H54 (cell line): ENCODE results near the gene NPHP1.
"Not testable (repeated sequence)": the region's sequence is repeated elsewhere in the genome, so short reads cannot be mapped to it uniquely, and the experiment has no call there.

Experiments used
- DNase-seq: peaks from one replicate; pipeline ENCODE4 v3.0.0; 2011; ENCODE audit warnings: low spot score, mixed read lengths; ENCODE audit not compliant: insufficient read length
- FAIRE-seq: peaks from 3 replicates; lab custom pipeline; 2011; peaks lifted over from hg19 to GRCh38; lab: Jason Lieb, UNC
- POLR2A ChIP-seq: IDR thresholded peaks from 2 replicates; pipeline ENCODE4 v1.6.1; 2011; ENCODE audit warnings: low read depth, mild to moderate bottlenecking, low read length

Gene NPHP1

GRCh38 chr2:110167326-110168000 lies 37.4 kb downstream of the NPHP1 start:
- DNase-seq (no peak), FAIRE-seq (no peak)
- TF ChIP-seq POLR2A, result no peak

- TF ChIP-seq POLR2A, result no peak
- FAIRE-seq (no peak), DNase-seq (no peak)
Measured at GRCh38 chr2:110166266-110166665, 38.5 kb downstream of the NPHP1 start.

GRCh38 chr2:110157153-110157793 lies 47.5 kb downstream of the NPHP1 start:
- no peak for TF ChIP-seq POLR2A
- FAIRE-seq, result peak; percentile 92
- DNase-seq, result peak; percentile 14

- DNase-seq, FAIRE-seq: not testable (repeated sequence)
Measured at GRCh38 chr2:110154828-110155227, 50.0 kb downstream of the NPHP1 start.

- FAIRE-seq, DNase-seq: not testable (repeated sequence)
Measured at GRCh38 chr2:110154188-110154587, 50.6 kb downstream of the NPHP1 start.

GRCh38 chr2:110153416-110153815 lies 51.4 kb downstream of the NPHP1 start:
- TF ChIP-seq POLR2A, result no peak
- DNase-seq (no peak), FAIRE-seq (no peak)

- DNase-seq (no peak), FAIRE-seq (no peak)
- TF ChIP-seq POLR2A, result no peak
Measured at GRCh38 chr2:110152943-110153342, 51.9 kb downstream of the NPHP1 start.

- FAIRE-seq (peak; percentile 86), DNase-seq (peak; percentile 9)
- no peak for TF ChIP-seq POLR2A
Measured at GRCh38 chr2:110149330-110150220, 55.2 kb downstream of the NPHP1 start.

GRCh38 chr2:110146945-110147332 lies 57.9 kb downstream of the NPHP1 start:
- no peak for DNase-seq
- no peak for FAIRE-seq
- TF ChIP-seq POLR2A, result no peak

GRCh38 chr2:110146183-110146944 lies 58.4 kb downstream of the NPHP1 start:
- FAIRE-seq, result no peak
- DNase-seq, result no peak
- no peak for TF ChIP-seq POLR2A

- TF ChIP-seq POLR2A, result no peak
- no peak for DNase-seq
- no peak for FAIRE-seq
Measured at GRCh38 chr2:110143982-110144381, 60.8 kb downstream of the NPHP1 start.

GRCh38 chr2:110140401-110140800 lies 64.4 kb downstream of the NPHP1 start:
- TF ChIP-seq POLR2A, result no peak
- DNase-seq (no peak), FAIRE-seq (no peak)

- no peak for DNase-seq
- TF ChIP-seq POLR2A, result no peak
- no peak for FAIRE-seq
Measured at GRCh38 chr2:110134025-110134424, 70.8 kb downstream of the NPHP1 start.

GRCh38 chr2:110131166-110131565 lies 73.6 kb downstream of the NPHP1 start:
- no peak for TF ChIP-seq POLR2A
- DNase-seq, result no peak
- no peak for FAIRE-seq
